ENCODE data around the gene GDPD3. TPM values are rescaled to one million over a fixed set of nuclear protein-coding genes. Genes with fewer than 3 reads are reported as not detected.

Gene GDPD3
- total and polyA plus RNA-seq, 2 of the 13 experiments (the other 11 are each of a cell fraction or from before 2014, with no cell fraction given), result 18.7 to 20.6 TPM

- 0 out of 4 replicates have a peak, but pooled peaks of 1 of the 2 experiments have one; percentile 43 for TF ChIP-seq KLF16 (CRISPR knock-in tag; IDR thresholded peaks at IDR 0.05)
- TF ChIP-seq HNRNPH1 (optimal IDR thresholded peaks at IDR 0.05; ENCODE audit: low read depth, low read length), result no peak
- TF ChIP-seq MAFK (conservative IDR thresholded peaks at IDR 0.05 in 1 of 2, IDR thresholded peaks at IDR 0.05 in 1 of 2; ENCODE audit: low read length in 2 of 2), result no peak
- no peak; the same call in 1 of the 2 replicates for TF ChIP-seq ZMAT3 (CRISPR knock-in tag; conservative IDR thresholded peaks at IDR 0.05)
- no peak; the same call in 1 of the 2 replicates for TF ChIP-seq NCOR1 (IDR thresholded peaks at IDR 0.05; ENCODE audit: borderline replicate concordance, low read length)
- TF ChIP-seq, protein P1, sequence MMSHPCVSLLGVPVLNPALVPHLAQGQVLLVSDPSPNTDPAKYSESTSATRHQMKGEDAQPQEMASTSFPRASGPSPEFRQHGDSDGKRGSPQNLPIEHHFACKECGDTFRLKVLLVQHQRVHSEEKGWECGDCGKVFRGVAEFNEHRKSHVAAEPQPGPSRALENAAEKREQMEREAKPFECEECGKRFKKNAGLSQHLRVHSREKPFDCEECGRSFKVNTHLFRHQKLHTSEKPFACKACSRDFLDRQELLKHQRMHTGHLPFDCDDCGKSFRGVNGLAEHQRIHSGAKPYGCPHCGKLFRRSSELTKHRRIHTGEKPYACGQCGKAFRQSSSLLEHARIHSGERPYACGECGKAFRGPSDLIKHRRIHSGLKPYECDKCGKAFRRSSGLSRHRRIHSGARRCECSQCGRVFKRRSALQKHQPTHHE (CRISPR knock-in tag; IDR thresholded peaks at IDR 0.05; ENCODE audit: borderline replicate concordance), result no peak
- peak; percentile 89 for TF ChIP-seq ZNF639 (CRISPR knock-in tag; conservative IDR thresholded peaks at IDR 0.05)
- TF ChIP-seq CEBPB (IDR thresholded peaks at IDR 0.05; ENCODE audit: borderline replicate concordance, low read depth, low read length), result no peak
- no peak for TF ChIP-seq ZNF407 (CRISPR knock-in tag; IDR thresholded peaks at IDR 0.05; ENCODE audit: not compliant biosample characterization)
- no peak for TF ChIP-seq ZNF317 (CRISPR knock-in tag; IDR thresholded peaks at IDR 0.05)
- no peak for TF ChIP-seq ZNF883 (CRISPR knock-in tag; IDR thresholded peaks at IDR 0.05; ENCODE audit: not compliant biosample characterization)
- 0 out of 2 replicates have a peak, but pooled peaks have one; percentile 10 for TF ChIP-seq ZNF770 (CRISPR knock-in tag; IDR thresholded peaks at IDR 0.05)
- TF ChIP-seq HDAC1 (CRISPR knock-in tag; IDR thresholded peaks at IDR 0.05), result no peak
- TF ChIP-seq TOPORS (CRISPR knock-in tag; IDR thresholded peaks at IDR 0.05), result peak; percentile 93; the same call in 1 of the 2 replicates
- peak; percentile 71 for TF ChIP-seq TAF1 (CRISPR knock-in tag; IDR thresholded peaks at IDR 0.05)
- no peak for TF ChIP-seq ZNF24 (IDR thresholded peaks at IDR 0.05)
Observed at GRCh38 chr16:30096105-30096861, 17.1 kb downstream of the GDPD3 start, which contains the start of gene YPEL3 (continued).

All from HepG2 (cell line).